ENCODE data around the gene PLCB4.

Gene PLCB4

GRCh38 chr20:9092113-9092512, 23.2 kb downstream of the PLCB4 start:
- Histone ChIP-seq H3K27me3 (ENCODE audit: insufficient read depth, poor library complexity, severe bottlenecking) (no peaks in the 10 kb centered on the region), H3K4me3 (replicated peaks; ENCODE audit: insufficient read depth, low read length) (no peak overlapping the region), H3K27ac (replicated peaks) (no peak overlapping the region)
- no peak for DNase-seq (ENCODE audit: low read depth in 1 of 2, low spot score in 1 of 2)
- no peak for TF ChIP-seq POLR2AphosphoS5 (IDR thresholded peaks at IDR 0.05; ENCODE audit: low read depth)
- no peak for TF ChIP-seq GABPA (IDR thresholded peaks at IDR 0.05; ENCODE audit: low read depth)
- TF ChIP-seq SPI1 (IDR thresholded peaks at IDR 0.05; ENCODE audit: borderline replicate concordance, low read depth) = no peak
- no peak for TF ChIP-seq REST (IDR thresholded peaks at IDR 0.05; ENCODE audit: insufficient replicate concordance, low read depth)
- no peak for TF ChIP-seq CTCF (IDR thresholded peaks at IDR 0.05; ENCODE audit: insufficient read depth, low read length)

GRCh38 chr20:9092655-9093054, 23.8 kb downstream of the PLCB4 start:
- no peak for DNase-seq (ENCODE audit: low read depth in 1 of 2, low spot score in 1 of 2)
- TF ChIP-seq CTCF (IDR thresholded peaks at IDR 0.05; ENCODE audit: insufficient read depth, low read length) = no peak
- Histone ChIP-seq H3K27ac (replicated peaks) (no peak overlapping the region), H3K4me3 (replicated peaks; ENCODE audit: insufficient read depth, low read length) (no peak overlapping the region), H3K27me3 (ENCODE audit: insufficient read depth, poor library complexity, severe bottlenecking) (no peaks in the 10 kb centered on the region)

GRCh38 chr20:9093218-9093957, 24.5 kb downstream of the PLCB4 start:
- TF ChIP-seq CTCF (IDR thresholded peaks at IDR 0.05; ENCODE audit: insufficient read depth, low read length) = no peak
- no peak for TF ChIP-seq GABPA (IDR thresholded peaks at IDR 0.05; ENCODE audit: low read depth)
- TF ChIP-seq REST (IDR thresholded peaks at IDR 0.05; ENCODE audit: insufficient replicate concordance, low read depth) = no peak
- TF ChIP-seq POLR2AphosphoS5 (IDR thresholded peaks at IDR 0.05; ENCODE audit: low read depth) = no peak
- no peak for DNase-seq (ENCODE audit: low read depth in 1 of 2, low spot score in 1 of 2)
- H3K4me3 ChIP-seq (replicated peaks; ENCODE audit: insufficient read depth, low read length) = no peak overlapping the region
- no peak overlapping the region for H3K27ac ChIP-seq (replicated peaks)
- H3K27me3 ChIP-seq (ENCODE audit: insufficient read depth, poor library complexity, severe bottlenecking) = no peaks in the 10 kb centered on the region

- Histone ChIP-seq H3K27me3 (ENCODE audit: insufficient read depth, poor library complexity, severe bottlenecking) (no peaks in the 10 kb centered on the region), H3K4me3 (replicated peaks; ENCODE audit: insufficient read depth, low read length) (no peak overlapping the region), H3K27ac (replicated peaks) (no peak overlapping the region)
- no peak for DNase-seq (ENCODE audit: low read depth in 1 of 2, low spot score in 1 of 2)
- TF ChIP-seq GABPA (IDR thresholded peaks at IDR 0.05; ENCODE audit: low read depth) (no peak), POLR2AphosphoS5 (IDR thresholded peaks at IDR 0.05; ENCODE audit: low read depth) (no peak), CTCF (IDR thresholded peaks at IDR 0.05; ENCODE audit: insufficient read depth, low read length) (no peak)
These were observed 30.5 kb downstream of the PLCB4 start for GRCh38 chr20:9099372-9099771.
